ACC112 (cell line): ENCODE measurements around the gene C1D.
"Not testable (repeated sequence)": the region's sequence is repeated elsewhere in the genome, so short reads cannot be mapped to it uniquely, and the experiment has no call there.

Source experiments
- H2AFZ ChIP-seq: fragments of 200-600 bp; sonication (generic); one replicate; pipeline ENCODE4 v1.6.0; 2017; ENCODE audit warnings: antibody characterized with exemption, low read length; ENCODE audit not compliant: unreplicated experiment
- H3K27ac ChIP-seq: fragments of 200-600 bp; sonication (generic); 2 replicates; pipeline ENCODE4 v1.5.1; 2014; ENCODE audit warnings: low read depth, mild to moderate bottlenecking, antibody characterized with exemption, low read length, moderate library complexity
- H3K27me3 ChIP-seq: fragments of 200-600 bp; sonication (generic); 2 replicates; pipeline ENCODE4 v1.6.1; 2014; ENCODE audit warnings: mild to moderate bottlenecking, antibody characterized with exemption, low read length, moderate library complexity, mixed read lengths; ENCODE audit not compliant: insufficient read depth
- H3K36me3 ChIP-seq: fragments of 200-600 bp; sonication (generic); 2 replicates; pipeline ENCODE4 v1.6.1; 2016; ENCODE audit warnings: mild to moderate bottlenecking, antibody characterized with exemption, low read length, moderate library complexity, mixed read lengths; ENCODE audit not compliant: insufficient read depth
- H3K4me1 ChIP-seq: fragments of 200-600 bp; sonication (generic); one replicate; pipeline ENCODE4 v1.6.1; 2016; ENCODE audit warnings: low read length, mixed read lengths; ENCODE audit not compliant: insufficient read depth, unreplicated experiment, control insufficient read depth
- H3K4me3 ChIP-seq: fragments of 200-600 bp; sonication (generic); 2 replicates; pipeline ENCODE4 v1.5.1; 2014; ENCODE audit warnings: mild to moderate bottlenecking, low read depth, low read length
- H3K79me2 ChIP-seq: fragments of 200-600 bp; sonication (generic); one replicate; pipeline ENCODE4 v1.6.0; 2016; ENCODE audit warnings: low read length; ENCODE audit not compliant: control insufficient read depth, unreplicated experiment, insufficient read depth

The C1D gene

GRCh38 chr2:68094111-68094510, 31.3 kb upstream of the C1D start:
- no peak overlapping the region for H3K27ac ChIP-seq
- H3K36me3 ChIP-seq, result no peaks in the 10 kb centered on the region
- no peaks in the 10 kb centered on the region for H3K4me1 ChIP-seq
- no peaks in the 10 kb centered on the region for H3K27me3 ChIP-seq
- H2AFZ ChIP-seq, result no peak overlapping the region
- no peaks in the 10 kb centered on the region for H3K79me2 ChIP-seq
- H3K4me3 ChIP-seq, result no peak overlapping the region

GRCh38 chr2:68093634-68094033, 30.8 kb upstream of the C1D start:
- no peak overlapping the region for H3K4me3 ChIP-seq
- no peaks in the 10 kb centered on the region for H3K4me1 ChIP-seq
- H3K27me3 ChIP-seq, result no peaks in the 10 kb centered on the region
- H2AFZ ChIP-seq, result no peak overlapping the region
- H3K27ac ChIP-seq, result no peak overlapping the region
- H3K79me2 ChIP-seq, result no peaks in the 10 kb centered on the region
- H3K36me3 ChIP-seq, result no peaks in the 10 kb centered on the region

GRCh38 chr2:68091439-68092034, 28.7 kb upstream of the C1D start:
- no peak overlapping the region for H3K4me3 ChIP-seq
- no peak overlapping the region for H3K27ac ChIP-seq
- H2AFZ ChIP-seq, result no peak overlapping the region
- H3K27me3 ChIP-seq, result no peaks in the 10 kb centered on the region
- H3K79me2 ChIP-seq, result no peaks in the 10 kb centered on the region
- no peaks in the 10 kb centered on the region for H3K4me1 ChIP-seq
- no peaks in the 10 kb centered on the region for H3K36me3 ChIP-seq

- no peak overlapping the region for H2AFZ ChIP-seq
- H3K4me1 ChIP-seq, result no peaks in the 10 kb centered on the region
- H3K4me3 ChIP-seq, result no peak overlapping the region
Measured at GRCh38 chr2:68089961-68090360, 27.2 kb upstream of the C1D start.

GRCh38 chr2:68088940-68089339, 26.1 kb upstream of the C1D start:
- H3K4me3 ChIP-seq, result no peak overlapping the region
- no peaks in the 10 kb centered on the region for H3K4me1 ChIP-seq
- no peaks in the 10 kb centered on the region for H3K36me3 ChIP-seq
- no peaks in the 10 kb centered on the region for H3K79me2 ChIP-seq
- H3K27ac ChIP-seq, result no peak overlapping the region
- H2AFZ ChIP-seq, result no peak overlapping the region
- peaks cover 5% of the 10 kb centered on the region; the same call in 1 of the 2 replicates for H3K27me3 ChIP-seq

More at GRCh38 chr2:68089961-68090360, 27.2 kb upstream of the C1D start:
- Histone ChIP-seq H3K27me3 (peaks cover 5% of the 10 kb centered on the region; the same call in 1 of the 2 replicates), H3K36me3 (no peaks in the 10 kb centered on the region), H3K79me2 (no peaks in the 10 kb centered on the region), H3K27ac (no peak overlapping the region)

GRCh38 chr2:68086166-68086565, 23.4 kb upstream of the C1D start:
- H3K36me3 ChIP-seq, result no peaks in the 10 kb centered on the region
- H3K4me1 ChIP-seq, result no peaks in the 10 kb centered on the region
- H3K4me3 ChIP-seq, result no peak overlapping the region
- H2AFZ ChIP-seq, result no peak overlapping the region
- H3K27ac ChIP-seq, result no peak overlapping the region
- no peaks in the 10 kb centered on the region for H3K79me2 ChIP-seq
- peaks cover 5% of the 10 kb centered on the region; the same call in 1 of the 2 replicates for H3K27me3 ChIP-seq

GRCh38 chr2:68083346-68083745, 20.5 kb upstream of the C1D start:
- Histone ChIP-seq H3K79me2 (no peaks in the 10 kb centered on the region), H2AFZ (no peak overlapping the region), H3K27ac (no peak overlapping the region), H3K4me3 (no peak overlapping the region), H3K4me1 (no peaks in the 10 kb centered on the region), H3K27me3 (peaks cover 5% of the 10 kb centered on the region; the same call in 1 of the 2 replicates), H3K36me3 (no peaks in the 10 kb centered on the region)

GRCh38 chr2:68074050-68074449, 11.2 kb upstream of the C1D start:
- Histone ChIP-seq H3K27me3 (peaks cover 30% of the 10 kb centered on the region), H3K4me3 (no peak overlapping the region), H3K27ac (no peak overlapping the region), H2AFZ (no peak overlapping the region), H3K36me3 (no peaks in the 10 kb centered on the region), H3K4me1 (no peaks in the 10 kb centered on the region), H3K79me2 (no peaks in the 10 kb centered on the region)

GRCh38 chr2:68063797-68064646, 1.2 kb upstream of the C1D start:
- not testable (repeated sequence) for H3K4me3 ChIP-seq

GRCh38 chr2:68060652-68061051, 2.2 kb downstream of the C1D start:
- Histone ChIP-seq H3K4me1 (peaks cover 11% of the 10 kb centered on the region), H3K4me3 (no peak overlapping the region), H3K36me3 (no peaks in the 10 kb centered on the region), H3K27me3 (no peaks in the 10 kb centered on the region), H2AFZ (no peak overlapping the region), H3K27ac (no peak overlapping the region), H3K79me2 (peaks cover 66% of the 10 kb centered on the region)

More at GRCh38 chr2:68063797-68064646, 1.2 kb upstream of the C1D start:
- not testable (repeated sequence) for H3K27ac ChIP-seq, H3K36me3 ChIP-seq, H3K27me3 ChIP-seq, H2AFZ ChIP-seq
- Histone ChIP-seq H3K79me2 (peaks cover 36% of the 10 kb centered on the region), H3K4me1 (peaks cover 11% of the 10 kb centered on the region)
